Middle frontal gyrus (tissue), 1 donor: ENCODE measurements around the gene GPC1.

Experiments used
- DNase-seq: peaks from one replicate; pipeline ENCODE4 v3.0.0-alpha.2; 2015; ENCODE audit warnings: low spot score; ENCODE audit errors: extremely low spot score

Gene GPC1

GRCh38 chr2:240411261-240412160, 24.0 kb upstream of the GPC1 start:
- no peak for DNase-seq

- no peak for DNase-seq
Observed at GRCh38 chr2:240412211-240412861, 23.1 kb upstream of the GPC1 start.

GRCh38 chr2:240412975-240413812, 22.3 kb upstream of the GPC1 start:
- DNase-seq: no peak

- no peak for DNase-seq
Observed at GRCh38 chr2:240413813-240414429, 21.5 kb upstream of the GPC1 start.

GRCh38 chr2:240416821-240417220, 18.6 kb upstream of the GPC1 start:
- no peak for DNase-seq

GRCh38 chr2:240418311-240418710, 17.2 kb upstream of the GPC1 start:
- no peak for DNase-seq

- DNase-seq: no peak
Observed at GRCh38 chr2:240419271-240419670, 16.2 kb upstream of the GPC1 start.

GRCh38 chr2:240419723-240420122, 15.7 kb upstream of the GPC1 start:
- DNase-seq: no peak

- no peak for DNase-seq
Observed at GRCh38 chr2:240420206-240421104, 15.0 kb upstream of the GPC1 start.

GRCh38 chr2:240421381-240421780, 14.1 kb upstream of the GPC1 start:
- DNase-seq: no peak

- DNase-seq: no peak
Observed at GRCh38 chr2:240422658-240423329, 12.7 kb upstream of the GPC1 start.

- DNase-seq: no peak
Observed at GRCh38 chr2:240423788-240424191, 11.7 kb upstream of the GPC1 start.

GRCh38 chr2:240424341-240425235, 10.9 kb upstream of the GPC1 start:
- DNase-seq: no peak

- no peak for DNase-seq
Observed at GRCh38 chr2:240425236-240425615, 10.2 kb upstream of the GPC1 start.

- DNase-seq: no peak
Observed at GRCh38 chr2:240425697-240426096, 9.8 kb upstream of the GPC1 start.

- DNase-seq: no peak
Observed at GRCh38 chr2:240426845-240427721, 8.4 kb upstream of the GPC1 start.

GRCh38 chr2:240427729-240428128, 7.7 kb upstream of the GPC1 start:
- DNase-seq: no peak

GRCh38 chr2:240428245-240428644, 7.2 kb upstream of the GPC1 start:
- DNase-seq: no peak
